Adrenal gland (tissue), 5 donors: Measurements from ENCODE around the gene UST.

ENCODE experiments used
- POLR2A ChIP-seq, 2 donors: fragments of 450-650 bp; IDR thresholded peaks; one replicate each; pipeline ENCODE4 v1.6.1; 2017; ENCODE audit warnings: antibody characterized with exemption in 2 of 2, mild to moderate bottlenecking in 2 of 2, moderate library complexity in 1 of 2
- TF ChIP-seq, protein P1 (sequence below), 6 experiments: fragments of 450-650 bp in 4 of 6; fragments of 200-600 bp in 2 of 6; sonication (generic) in 1 of 6; IDR thresholded peaks; 1 replicate in 5 of 6; 2 replicates in 1 of 6; pipeline versions ENCODE4 v1.5.1 to v1.8.0; 2016 to 2021; ENCODE audit warnings: antibody characterized with exemption in 6 of 6, mild to moderate bottlenecking in 2 of 6, moderate library complexity in 1 of 6
- donor health status: DM: no; HTN: no; CAD: no.

DNA sequence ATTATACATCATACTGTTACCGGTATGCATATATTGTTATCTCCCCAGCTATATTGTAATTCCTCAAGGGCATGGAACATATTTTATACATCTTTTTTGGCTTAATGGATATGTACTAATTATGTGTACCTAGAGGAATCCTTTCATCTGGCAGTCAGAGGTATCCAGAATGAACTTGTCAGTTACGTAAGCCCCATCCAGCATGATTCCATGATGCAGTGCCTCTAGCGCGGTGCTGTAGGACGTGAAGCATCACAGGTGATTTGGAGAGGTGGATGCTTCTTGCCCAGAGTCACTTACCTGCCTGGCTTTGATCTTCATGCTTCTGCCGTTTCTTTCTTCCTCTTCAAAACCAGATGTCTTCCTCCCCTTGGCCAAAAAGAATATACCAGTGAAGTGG is 159.1 kb downstream of the UST start:
- TF ChIP-seq, protein P1, sequence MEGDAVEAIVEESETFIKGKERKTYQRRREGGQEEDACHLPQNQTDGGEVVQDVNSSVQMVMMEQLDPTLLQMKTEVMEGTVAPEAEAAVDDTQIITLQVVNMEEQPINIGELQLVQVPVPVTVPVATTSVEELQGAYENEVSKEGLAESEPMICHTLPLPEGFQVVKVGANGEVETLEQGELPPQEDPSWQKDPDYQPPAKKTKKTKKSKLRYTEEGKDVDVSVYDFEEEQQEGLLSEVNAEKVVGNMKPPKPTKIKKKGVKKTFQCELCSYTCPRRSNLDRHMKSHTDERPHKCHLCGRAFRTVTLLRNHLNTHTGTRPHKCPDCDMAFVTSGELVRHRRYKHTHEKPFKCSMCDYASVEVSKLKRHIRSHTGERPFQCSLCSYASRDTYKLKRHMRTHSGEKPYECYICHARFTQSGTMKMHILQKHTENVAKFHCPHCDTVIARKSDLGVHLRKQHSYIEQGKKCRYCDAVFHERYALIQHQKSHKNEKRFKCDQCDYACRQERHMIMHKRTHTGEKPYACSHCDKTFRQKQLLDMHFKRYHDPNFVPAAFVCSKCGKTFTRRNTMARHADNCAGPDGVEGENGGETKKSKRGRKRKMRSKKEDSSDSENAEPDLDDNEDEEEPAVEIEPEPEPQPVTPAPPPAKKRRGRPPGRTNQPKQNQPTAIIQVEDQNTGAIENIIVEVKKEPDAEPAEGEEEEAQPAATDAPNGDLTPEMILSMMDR (IDR thresholded peaks at IDR 0.05) = no peak
- TF ChIP-seq POLR2A (IDR thresholded peaks at IDR 0.05) = no peak
